GM10847 (cell line): ENCODE results near the gene TNFSF18.

Experiments
- POLR2A ChIP-seq: IDR thresholded peaks from 2 replicates; pipeline ENCODE4 v1.6.1; 2011; ENCODE audit not compliant: insufficient read length; ENCODE audit errors: extremely low read depth

Gene TNFSF18

GRCh38 chr1:173050865-173051264 lies at the start of gene TNFSF18:
Gene TNFSF18, minus strand, starts transcription at chr1:173050941. Its CDS starts 45 bp downstream, at chr1:173050896.
- no peak for TF ChIP-seq POLR2A

- TF ChIP-seq POLR2A = no peak
These were observed 48.4 kb upstream of the TNFSF18 start for GRCh38 chr1:173099166-173099565.

GRCh38 chr1:173098117-173098516 lies 47.4 kb upstream of the TNFSF18 start:
- TF ChIP-seq POLR2A = no peak

GRCh38 chr1:173097001-173097400 lies 46.3 kb upstream of the TNFSF18 start:
- no peak for TF ChIP-seq POLR2A

- no peak for TF ChIP-seq POLR2A
These were observed 44.9 kb upstream of the TNFSF18 start for GRCh38 chr1:173095632-173096031.

- TF ChIP-seq POLR2A = no peak
These were observed 43.8 kb upstream of the TNFSF18 start for GRCh38 chr1:173094541-173094940.

GRCh38 chr1:173093691-173094445 lies 43.1 kb upstream of the TNFSF18 start:
- TF ChIP-seq POLR2A = no peak

GRCh38 chr1:173084292-173084691 lies 33.6 kb upstream of the TNFSF18 start:
- no peak for TF ChIP-seq POLR2A

- no peak for TF ChIP-seq POLR2A
These were observed 32.2 kb upstream of the TNFSF18 start for GRCh38 chr1:173082913-173083312.

GRCh38 chr1:173064011-173064410 lies 13.3 kb upstream of the TNFSF18 start:
- no peak for TF ChIP-seq POLR2A

- TF ChIP-seq POLR2A = no peak
These were observed 12.4 kb upstream of the TNFSF18 start for GRCh38 chr1:173063171-173063570.

- no peak for TF ChIP-seq POLR2A
These were observed 11.6 kb upstream of the TNFSF18 start for GRCh38 chr1:173062150-173062938.

- TF ChIP-seq POLR2A = no peak
These were observed 7.8 kb upstream of the TNFSF18 start for GRCh38 chr1:173058556-173058955.

GRCh38 chr1:173057984-173058383 lies 7.2 kb upstream of the TNFSF18 start:
- no peak for TF ChIP-seq POLR2A

- no peak for TF ChIP-seq POLR2A
These were observed 5.6 kb upstream of the TNFSF18 start for GRCh38 chr1:173056365-173056764.

GRCh38 chr1:173052681-173053196 lies 2.0 kb upstream of the TNFSF18 start:
- TF ChIP-seq POLR2A = no peak
